NCI-H1092 (cell line): ENCODE measurements around the gene HNRNPA2B1.
"Not testable (repeated sequence)": the region's sequence is repeated elsewhere in the genome, so short reads cannot be mapped to it uniquely, and the experiment has no call there.

Source experiments
- DNase-seq: peaks from one replicate; lab custom pipeline; 2025; lab: John Stamatoyannopoulos, UW

HNRNPA2B1 gene

GRCh38 chr7:26198133-26198780 lies 2.3 kb downstream of the HNRNPA2B1 start:
- DNase-seq: no peak

- DNase-seq: no peak
Observed at GRCh38 chr7:26197153-26198115, 3.1 kb downstream of the HNRNPA2B1 start.

- DNase-seq: no peak
Observed at GRCh38 chr7:26195867-26196657, 4.5 kb downstream of the HNRNPA2B1 start.

- no peak for DNase-seq
Observed at GRCh38 chr7:26195182-26195581, 5.4 kb downstream of the HNRNPA2B1 start.

- DNase-seq: not testable (repeated sequence)
Observed at GRCh38 chr7:26194764-26195163, 5.8 kb downstream of the HNRNPA2B1 start.

- DNase-seq: no peak
Observed at GRCh38 chr7:26193432-26194207, 6.9 kb downstream of the HNRNPA2B1 start.

- no peak for DNase-seq
Observed at GRCh38 chr7:26192485-26193087, 8.0 kb downstream of the HNRNPA2B1 start.

GRCh38 chr7:26191974-26192479 lies 8.5 kb downstream of the HNRNPA2B1 start:
- no peak for DNase-seq

GRCh38 chr7:26191233-26191973 lies 9.1 kb downstream of the HNRNPA2B1 start:
- no peak for DNase-seq

- DNase-seq: no peak
Observed at GRCh38 chr7:26190417-26190869, 10.1 kb downstream of the HNRNPA2B1 start.

- DNase-seq: no peak
Observed at GRCh38 chr7:26189697-26190096, 10.8 kb downstream of the HNRNPA2B1 start.

- no peak for DNase-seq
Observed at GRCh38 chr7:26188957-26189541, 11.5 kb downstream of the HNRNPA2B1 start.

GRCh38 chr7:26188206-26188956 lies 12.2 kb downstream of the HNRNPA2B1 start:
- DNase-seq: no peak

GRCh38 chr7:26187380-26188205 lies 13.0 kb downstream of the HNRNPA2B1 start:
- no peak for DNase-seq

- DNase-seq: no peak
Observed at GRCh38 chr7:26186364-26187311, 13.9 kb downstream of the HNRNPA2B1 start.

- DNase-seq: no peak
Observed at GRCh38 chr7:26185844-26186180, 14.7 kb downstream of the HNRNPA2B1 start.
